GM18498 (cell line): Measurements from ENCODE around the gene RASA3.

Experiments used
- ATAC-seq: cut with Tn5 transposase; IDR thresholded peaks from one replicate; pipeline ENCODE4 v1.9.1; 2021; ENCODE audit warnings: mild to moderate bottlenecking, moderate library complexity; ENCODE audit not compliant: unreplicated experiment

The RASA3 gene

DNA sequence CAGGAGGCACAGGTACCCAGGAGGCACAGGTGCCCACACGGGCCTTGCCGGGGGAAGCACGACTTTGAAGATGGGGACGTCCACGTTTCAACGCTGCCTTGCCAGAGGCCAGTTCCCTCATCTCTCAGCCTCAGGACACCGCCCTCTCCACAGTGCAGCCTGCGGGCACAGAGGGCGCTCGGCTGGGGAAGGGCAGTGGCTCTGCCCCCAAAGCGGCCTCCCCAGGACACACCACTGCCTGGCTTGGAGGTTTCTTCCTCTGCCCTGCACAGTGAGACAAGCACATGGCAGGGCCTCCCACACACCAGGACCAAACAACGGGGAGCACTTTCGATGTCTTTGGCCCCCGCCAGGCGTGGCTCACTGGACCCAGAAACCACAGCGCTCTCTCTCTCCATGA lies 73.0 kb downstream of the RASA3 start:
- ATAC-seq: no peak

DNA sequence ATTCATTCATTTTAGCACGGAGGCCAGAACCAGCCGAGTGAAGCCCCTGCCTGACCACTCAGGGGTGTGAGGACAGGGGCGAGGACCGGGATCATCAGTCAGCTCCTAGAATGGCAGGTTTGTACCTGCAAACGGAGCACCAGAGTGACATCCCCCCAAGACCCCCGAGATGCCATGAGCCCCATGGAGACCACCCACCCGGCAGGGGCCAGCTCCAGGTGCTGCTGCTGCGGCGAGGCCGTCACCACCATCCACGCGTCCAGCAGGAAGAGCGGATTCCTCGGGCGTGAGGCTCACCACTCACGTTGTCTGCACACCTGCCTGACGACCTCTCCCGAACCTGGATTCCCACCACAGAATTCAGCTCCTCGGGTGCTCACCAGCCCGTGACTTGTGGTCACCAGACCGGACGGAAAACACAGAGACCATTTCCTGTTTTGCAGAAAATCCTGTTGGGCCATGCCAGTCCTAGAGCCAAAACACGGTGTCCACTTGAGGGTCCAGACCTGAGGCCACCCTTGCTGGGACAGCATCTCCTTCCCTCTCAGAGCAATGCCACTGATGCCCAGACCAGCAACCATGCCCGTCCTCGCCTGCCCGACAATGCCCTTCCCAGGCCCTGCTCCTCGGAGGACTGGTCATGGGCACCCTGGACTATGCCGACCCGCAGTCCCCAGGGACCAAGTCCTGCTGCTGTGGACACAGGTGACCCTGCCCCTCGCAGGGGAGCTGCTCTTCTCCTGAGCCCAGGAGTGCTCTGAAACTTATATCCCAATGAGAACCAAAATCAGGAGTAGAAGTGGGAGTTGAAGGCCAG lies 74.2 kb downstream of the RASA3 start:
- ATAC-seq: no peak

DNA sequence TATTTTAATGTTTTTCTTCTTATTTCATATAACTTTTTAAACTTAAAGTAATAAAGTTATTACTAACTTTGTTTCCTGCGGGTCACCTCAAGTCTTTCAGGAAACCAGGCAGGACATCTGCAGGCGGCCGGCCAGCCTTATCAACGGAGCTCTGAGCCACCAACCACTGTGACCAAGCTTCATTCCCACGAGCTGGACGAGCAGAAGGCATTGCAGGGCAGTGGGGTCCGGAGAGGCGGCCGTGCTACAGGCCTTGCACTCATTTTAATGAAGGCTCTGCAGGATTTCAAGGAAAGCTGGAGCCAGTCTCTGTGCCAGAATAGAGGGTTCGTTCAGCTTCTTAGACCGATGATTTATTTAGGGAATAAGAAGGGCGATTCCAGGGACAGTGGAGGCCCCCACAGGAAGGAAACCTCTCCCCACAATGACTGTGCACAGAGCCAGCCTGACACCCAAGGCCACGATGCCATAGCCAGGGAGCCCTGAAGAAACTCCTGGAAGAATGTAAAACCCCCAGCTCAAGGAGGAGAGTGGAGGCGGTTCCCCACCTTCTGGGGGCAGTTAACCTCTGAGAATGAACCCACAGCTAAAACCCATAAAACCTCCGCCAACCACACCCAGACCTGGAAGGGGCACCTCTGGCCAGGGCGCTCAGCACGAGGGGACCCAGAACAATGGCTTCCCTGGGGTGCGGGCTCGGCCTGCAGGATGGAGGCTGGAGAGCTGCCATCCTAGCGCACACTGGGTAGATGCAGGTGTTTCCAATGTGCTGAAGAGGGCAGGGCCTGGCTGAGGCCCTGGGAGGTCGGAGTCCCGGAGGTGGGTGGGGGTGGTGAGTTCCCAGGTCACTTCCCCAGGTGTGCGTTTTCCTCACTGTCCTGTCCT lies 75.0 kb downstream of the RASA3 start:
- no peak for ATAC-seq

DNA sequence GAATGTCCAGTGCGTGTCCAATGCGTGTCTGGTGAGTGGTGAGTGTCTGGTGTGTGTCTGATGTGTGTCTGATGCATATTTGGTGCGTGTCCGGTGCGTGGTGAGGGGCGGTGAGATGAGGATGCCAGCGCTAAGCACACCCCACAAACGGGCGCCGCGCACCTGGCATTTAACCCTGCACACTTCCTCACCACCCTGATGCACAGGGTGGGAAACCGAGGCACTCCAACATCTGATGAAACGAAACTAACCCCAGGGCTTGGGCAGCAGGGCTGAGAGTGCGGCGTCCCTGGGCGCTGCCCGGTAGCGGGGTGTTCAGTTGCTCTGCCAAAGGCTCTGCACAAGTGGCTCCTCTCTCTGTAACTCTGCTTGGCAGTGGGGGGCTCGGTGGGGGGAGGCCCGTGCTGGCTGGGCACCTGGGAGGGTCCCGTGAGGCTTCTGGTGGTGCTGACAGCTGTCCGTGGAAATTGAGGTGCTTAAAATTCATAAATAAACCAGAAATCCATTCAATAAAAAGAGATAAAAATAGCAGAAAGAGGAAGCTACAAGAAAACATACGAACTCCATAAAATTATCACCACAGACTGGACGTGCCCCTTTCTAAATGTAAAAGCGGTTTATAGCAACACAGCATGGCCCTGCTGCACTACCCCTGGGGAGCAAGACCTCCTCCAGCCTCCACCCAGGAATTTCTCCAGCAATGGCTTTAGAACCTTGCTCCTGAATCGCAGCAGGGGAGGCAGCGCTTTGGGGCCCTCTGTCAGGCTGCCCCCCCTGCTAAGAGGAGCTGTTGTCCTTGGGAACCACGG lies 76.0 kb downstream of the RASA3 start:
- no peak for ATAC-seq

DNA sequence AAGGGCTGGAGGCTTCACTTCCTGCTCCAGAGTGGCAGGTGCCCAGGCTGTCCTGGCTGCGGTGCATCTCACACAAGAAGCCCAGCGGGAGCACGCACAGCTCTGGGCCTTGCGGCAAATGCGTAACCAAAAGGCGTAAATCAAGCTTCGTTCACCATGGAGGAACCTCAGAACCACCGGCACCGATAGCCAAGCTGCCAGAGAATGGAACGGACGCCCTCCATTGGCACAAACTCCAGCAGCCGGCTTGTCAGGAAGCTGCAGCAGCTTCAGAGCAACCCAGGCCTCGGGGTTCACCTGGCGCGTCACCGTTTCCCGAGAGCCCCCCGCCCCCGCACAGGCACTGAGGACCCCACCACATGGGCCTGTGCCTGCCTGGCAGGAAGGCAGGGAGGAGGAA lies 76.7 kb downstream of the RASA3 start:
- no peak for ATAC-seq

DNA sequence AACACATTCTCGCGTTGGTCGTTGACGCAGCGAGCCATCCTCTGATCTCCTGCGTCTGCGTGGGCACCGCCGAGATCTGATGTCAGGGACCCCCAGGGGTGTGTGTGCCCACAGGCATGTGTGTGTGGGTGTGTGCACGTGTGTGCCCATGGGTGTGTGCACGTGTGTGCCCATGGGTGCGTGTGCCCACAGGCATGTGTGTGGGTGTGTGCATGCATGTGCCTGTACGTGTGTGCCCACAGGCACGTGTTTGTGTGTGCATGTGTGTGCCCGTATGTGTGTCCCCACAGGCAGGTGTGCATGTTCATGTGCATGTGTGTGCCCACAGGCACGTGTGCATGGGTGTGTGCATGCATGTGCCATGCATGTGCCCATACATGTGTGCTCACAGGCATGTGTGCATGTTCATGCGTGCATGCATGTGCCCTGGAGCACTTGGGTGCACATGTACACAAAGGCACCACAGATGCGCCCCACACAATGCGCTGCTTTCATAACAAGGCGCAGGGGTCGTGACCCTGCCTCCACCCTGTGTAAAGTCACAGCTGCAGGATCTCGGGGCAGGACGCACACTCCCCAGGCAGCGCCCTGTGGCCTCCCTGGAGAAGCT lies 77.5 kb downstream of the RASA3 start:
- no peak for ATAC-seq

DNA sequence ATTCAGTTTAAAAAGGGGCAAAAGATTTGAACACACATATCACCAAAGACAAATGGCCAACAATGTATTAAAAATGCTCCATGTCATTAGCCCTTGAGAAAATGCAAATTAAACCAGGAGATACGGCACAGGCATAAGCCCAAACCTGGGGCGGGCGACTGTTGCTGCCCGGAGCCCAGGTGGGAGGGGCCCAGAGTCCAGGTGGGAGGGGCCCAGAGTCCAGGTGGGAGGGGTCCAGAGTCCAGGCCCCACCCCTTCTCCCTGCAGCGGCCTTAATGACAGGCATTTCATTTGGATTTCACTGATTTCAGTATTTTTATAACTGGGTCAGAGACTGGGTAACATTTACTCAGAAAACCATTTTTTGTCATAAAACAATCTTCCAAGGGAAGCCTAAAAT lies 78.2 kb downstream of the RASA3 start:
- no peak for ATAC-seq

DNA sequence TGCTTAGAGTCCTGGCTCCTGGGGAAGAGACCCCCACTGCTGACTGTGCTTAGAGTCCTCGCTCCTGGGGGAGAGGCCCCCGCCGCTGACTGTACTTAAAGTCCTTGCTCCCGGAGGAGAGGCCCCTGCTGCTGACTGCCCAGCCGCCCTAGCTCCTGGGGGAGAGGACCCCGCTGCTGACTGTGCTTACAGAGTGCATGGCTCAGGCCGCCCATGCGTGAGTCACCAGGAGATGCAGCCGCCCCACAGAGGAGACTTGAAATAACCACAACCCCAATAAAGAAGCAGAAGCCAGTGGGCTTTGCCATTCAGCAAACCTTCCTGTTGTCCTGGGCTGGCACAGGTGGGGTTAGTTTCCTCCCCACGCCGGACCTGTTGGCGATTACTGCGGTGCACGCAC lies 79.4 kb downstream of the RASA3 start:
- no peak for ATAC-seq

DNA sequence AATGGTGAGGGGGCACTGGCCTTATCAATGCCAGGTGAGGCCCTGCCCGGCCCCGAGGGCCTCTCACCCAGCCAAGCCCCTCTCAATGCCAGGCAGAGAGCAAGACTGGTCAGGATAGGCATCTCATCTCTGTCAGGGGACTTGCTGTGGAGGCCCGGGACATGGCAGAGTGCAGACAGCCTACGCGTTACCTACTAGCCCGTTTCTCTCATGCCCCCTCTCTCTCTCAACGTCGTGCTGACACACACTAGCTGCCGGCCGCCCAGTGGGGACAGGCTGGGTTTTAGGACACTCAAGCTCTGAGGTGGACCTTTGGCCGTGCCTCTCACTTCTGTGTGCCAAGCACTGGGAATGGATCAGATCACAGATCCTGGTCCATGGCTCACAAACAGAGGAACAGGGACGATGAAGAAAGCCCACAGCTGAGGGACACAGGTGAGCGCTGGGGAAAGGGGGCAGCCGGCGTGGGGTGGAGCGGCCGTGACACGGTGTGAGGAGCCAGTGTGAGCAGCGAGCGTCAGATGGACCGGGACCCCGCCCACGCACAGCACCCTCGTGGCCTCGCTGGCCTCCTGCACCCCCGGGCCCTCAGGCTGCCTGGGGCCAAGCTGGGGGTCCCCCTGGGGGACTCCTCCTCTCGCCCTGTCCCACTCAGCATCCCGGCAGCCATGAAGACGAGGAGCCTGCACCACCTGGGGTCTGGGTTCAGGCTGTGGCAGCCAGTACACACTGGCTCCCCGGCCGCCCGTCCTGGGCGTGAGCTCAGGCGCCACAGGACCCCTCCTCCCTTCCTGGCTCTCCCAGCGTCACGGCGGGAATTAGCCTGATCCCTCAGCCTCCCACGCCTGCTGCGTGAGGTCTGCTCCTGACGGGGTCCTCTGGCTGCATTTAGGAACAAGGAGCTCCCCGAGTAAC lies 81.6 kb downstream of the RASA3 start:
- ATAC-seq: no peak

DNA sequence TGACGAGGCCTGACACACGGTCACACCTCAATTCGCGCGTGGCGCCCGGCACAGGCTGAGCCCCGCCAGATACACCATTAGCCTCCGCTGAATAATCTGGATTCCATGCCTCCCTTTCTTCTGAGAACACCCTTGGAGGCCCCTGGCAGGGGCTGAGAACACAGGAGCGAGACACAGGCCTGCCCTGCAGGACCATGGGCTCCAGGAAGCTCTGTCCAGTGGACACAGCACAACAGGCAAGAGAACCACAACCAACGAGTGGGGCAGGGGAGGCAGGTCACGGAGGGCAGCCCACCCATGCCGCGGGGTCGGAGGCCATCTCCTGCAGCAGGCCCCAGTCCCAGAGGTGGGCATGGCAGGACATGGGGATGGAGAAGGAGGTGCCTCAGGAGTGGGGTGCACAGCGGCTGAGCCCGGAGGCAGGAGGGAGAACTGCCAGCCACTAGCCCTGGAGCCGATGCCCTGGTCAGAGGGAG lies 82.8 kb downstream of the RASA3 start:
- no peak for ATAC-seq

DNA sequence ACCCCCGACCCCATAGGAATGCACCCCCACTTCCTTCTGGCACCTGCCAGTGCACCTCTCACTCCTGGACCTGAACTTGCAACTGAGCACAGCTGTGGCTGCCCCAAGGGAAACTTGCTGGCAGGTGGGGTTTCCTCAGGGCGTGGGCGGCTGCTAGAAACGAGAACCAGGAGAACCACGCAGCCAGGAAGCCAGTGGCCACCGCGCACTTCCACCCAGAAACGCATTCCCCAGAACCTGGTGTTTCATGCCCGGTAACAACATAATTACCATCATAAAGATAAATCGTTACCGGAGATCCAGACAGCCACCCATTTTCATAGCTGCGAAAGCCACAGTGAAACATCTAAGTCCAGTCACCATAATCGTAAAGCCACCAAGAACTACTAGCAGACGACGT lies 83.4 kb downstream of the RASA3 start:
- peak; percentile 57 for ATAC-seq

DNA sequence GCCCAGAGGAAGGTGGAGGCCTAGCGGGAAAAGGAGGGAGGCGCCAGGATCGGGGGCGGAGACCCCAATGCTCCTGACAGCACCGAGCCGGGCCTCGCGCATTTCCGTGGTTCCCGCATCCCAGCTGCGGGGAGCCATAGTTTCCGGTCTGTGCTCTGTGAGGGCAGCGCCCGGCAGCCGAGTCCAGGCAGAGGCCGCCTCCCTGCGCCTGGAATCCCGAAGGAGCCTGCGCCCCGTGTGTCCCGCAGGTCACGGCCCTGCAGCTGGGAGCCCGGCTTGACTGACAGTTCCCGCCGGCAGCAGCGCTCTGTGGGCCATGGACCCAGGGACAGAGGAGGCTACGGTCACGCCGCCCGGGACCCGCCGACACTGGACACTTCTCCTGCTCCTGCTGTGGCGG lies 84.0 kb downstream of the RASA3 start:
- ATAC-seq: no peak

DNA sequence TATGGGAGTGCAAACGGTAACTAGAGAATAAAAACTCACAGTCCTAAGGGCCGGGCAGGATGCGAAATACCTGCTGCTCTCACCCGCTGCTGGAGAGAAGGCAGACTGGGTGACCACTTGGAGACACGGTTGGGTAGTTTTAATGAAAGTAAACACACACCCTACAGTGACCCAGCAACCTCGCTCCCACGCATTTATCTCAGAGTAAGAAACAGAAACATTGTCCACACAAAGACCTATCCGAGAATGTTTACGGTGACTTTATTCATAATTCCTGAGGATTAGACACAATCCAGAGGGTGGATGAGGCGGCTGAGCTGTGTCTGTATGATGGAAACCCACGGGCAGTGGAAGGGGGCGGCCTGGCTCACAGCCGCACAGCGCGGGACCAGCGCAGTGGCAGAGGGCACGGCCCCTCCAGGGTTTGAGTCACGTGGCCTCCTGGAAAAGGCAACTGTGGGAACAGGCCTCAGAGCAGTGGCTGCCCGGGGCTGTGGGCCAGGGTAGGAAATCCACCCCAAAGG lies 85.0 kb downstream of the RASA3 start:
- peak; percentile 77 for ATAC-seq

DNA sequence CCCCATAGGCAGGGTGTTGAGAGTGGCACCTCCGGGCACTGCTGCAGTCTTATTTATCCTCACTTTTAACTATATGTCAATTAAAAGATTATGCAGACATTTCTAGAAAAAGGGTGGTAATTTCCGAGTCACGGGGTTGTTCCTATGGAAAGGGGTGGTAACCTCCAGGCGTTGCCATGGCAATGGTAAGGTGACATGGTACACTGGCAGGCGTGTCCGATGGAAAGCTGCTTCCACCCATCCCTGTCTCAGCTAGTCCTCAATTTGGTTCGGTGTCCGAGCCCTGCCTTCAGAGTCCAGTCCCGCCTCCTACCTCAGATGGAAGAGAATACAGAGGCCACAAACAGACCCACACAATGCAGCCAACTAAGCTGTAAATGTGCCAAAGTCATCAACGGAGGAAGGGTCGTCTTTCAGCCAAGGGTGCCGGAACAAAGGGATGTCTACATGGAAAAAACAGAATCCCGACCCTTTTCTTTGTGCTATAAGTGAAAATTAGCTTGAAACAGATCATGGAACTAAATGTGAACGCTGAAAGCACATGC lies 85.9 kb downstream of the RASA3 start:
- no peak for ATAC-seq

DNA sequence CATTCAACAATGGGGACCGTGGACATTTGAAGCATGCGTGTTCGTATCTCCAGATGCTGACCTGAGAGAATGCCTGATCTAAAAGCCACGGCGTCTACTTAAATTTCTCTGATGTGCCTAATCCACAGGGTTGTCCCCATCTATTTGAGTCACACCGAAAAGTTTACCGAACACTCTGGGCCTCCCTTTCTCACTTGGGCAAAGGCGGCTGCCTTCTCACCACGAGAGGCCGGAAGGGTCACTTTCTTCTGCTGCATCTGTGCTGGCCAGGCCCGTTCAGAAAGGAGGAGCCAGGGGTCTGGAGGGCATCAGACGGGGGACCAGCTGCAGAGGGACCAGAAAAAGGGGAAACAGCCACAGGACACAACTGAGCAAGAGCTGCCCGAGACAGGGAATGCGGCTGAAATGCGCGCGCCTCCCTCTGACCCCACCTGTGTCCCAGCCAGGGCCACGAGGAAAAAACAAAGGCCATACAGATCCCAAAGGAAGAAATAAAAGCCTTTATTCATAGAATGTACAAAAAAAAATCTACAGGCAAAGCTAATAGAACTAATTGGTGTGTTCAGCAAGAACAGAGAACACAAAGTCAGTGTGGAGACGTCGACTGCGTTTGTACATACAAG lies 87.2 kb downstream of the RASA3 start:
- no peak for ATAC-seq

DNA sequence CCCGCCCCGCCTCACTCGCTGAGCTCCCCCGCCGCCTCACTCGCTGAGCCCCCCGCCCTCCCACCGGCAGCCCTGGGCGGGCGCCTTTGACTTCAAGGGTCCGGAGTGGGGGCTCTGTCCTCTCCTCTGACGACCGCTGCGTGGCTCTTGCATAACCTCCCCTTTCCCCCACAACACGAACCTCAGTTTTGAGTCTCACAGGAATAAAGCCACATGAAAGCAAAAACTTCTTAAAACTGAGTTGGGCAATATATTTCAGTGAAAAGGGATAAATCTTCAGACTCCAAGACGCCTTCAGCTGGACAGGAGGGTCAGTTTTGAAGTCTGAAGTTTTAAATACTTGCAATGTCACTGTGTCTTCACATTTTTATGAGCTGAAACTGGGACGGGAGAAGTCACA lies 87.9 kb downstream of the RASA3 start:
- no peak for ATAC-seq

DNA sequence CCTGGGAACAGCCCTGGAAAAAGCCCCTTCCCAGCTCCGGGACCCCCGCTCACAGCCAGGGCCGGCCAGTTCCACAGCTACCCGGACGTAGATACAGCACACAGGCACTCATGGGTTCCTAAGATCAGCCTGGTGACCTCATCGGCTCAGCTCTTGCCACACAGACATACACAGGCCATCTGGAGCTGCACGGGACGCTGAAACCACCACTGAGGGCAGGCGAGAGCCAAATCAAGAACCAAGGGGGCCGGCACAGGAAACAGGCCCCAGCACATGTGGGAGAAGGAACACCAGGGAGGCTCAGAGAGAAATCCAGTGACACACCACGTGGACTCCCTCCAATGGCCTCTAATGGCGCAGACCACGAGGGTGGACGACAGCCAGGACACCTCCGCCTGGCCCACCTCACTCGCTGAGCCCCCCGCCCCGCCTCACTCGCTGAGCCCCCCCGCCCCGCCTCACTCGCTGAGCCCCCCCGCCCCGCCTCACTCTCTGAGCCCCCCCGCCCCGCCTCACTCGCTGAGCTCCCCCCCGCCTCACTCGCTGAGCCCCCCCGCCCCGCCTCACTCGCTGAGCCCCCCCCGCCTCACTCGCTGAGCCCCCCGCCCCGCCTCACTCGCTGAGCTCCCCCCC lies 88.9 kb downstream of the RASA3 start:
- ATAC-seq: no peak

DNA sequence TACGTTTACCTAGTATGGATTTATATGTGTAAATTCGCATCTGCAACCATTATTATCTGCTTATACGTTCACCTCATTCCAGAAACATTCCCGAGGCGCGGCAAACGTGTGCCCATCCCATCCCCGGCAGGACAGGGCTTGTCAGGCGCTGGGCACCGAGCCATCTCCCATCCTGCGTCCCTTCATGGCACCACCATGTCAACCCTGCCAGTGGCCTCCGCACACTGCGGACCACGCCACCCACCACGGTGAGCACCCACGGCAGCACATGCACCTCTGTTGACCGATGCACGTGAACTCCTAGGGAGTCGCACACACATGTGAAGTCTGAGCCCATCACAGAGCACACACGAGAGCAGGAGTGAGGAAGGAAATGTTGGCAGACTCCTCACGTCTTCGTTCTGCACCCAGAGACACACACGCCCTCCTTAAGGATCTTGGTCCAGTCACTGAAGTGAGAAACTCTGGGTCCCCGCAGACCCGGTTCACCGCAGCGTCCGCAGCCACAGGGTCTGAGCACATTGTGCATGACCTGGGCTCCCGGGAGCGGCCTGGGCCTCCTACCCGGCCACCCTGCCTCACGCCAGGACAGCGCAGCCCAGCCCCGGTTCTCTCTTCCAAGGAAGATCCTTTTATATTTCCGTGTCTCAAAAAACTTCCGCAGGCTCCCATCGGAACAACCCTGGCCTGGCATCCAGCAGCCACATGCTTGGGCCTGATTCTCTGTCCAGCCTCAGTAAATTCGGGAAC lies 90.2 kb downstream of the RASA3 start:
- ATAC-seq: no peak
